PC-9 (cell line): ENCODE data around the gene STEAP1B. TPM values are rescaled to one million over a fixed set of nuclear protein-coding genes. Genes with fewer than 3 reads are reported as not detected.

Source experiments
- BruUV-seq: library from RNA; stranded (reverse); fragments of 400-500 nt; replicated peaks from 2 replicates; lab custom pipeline; 2021; lab: Mats Ljungman, UMichigan
- CTCF ChIA-PET: fragments of 300-600 bp; sonication (Branson Sonifier 250); formaldehyde crosslinking; loops from one replicate; lab custom pipeline; 2022; ENCODE audit warnings: antibody characterized with exemption; lab: Charles Lee
- POLR2A ChIA-PET: fragments of 300-600 bp; sonication (Branson Sonifier 250); formaldehyde crosslinking; loops from one replicate; lab custom pipeline; 2022; ENCODE audit warnings: antibody characterized with exemption; ENCODE audit not compliant: unreplicated experiment; lab: Charles Lee
- DNase-seq, 2 experiments: peaks; one replicate each; pipeline versions ENCODE4 v3.0.0 to v3.0.0-alpha.2; 2015 to 2022; ENCODE audit warnings: mixed read lengths in 1 of 2
- H2AFZ ChIP-seq: fragments of 200-600 bp; sonication (generic); 2 replicates; pipeline ENCODE4 v1.8.1; 2017; ENCODE audit warnings: antibody characterized with exemption
- H3F3A ChIP-seq: fragments of 200-600 bp; sonication (generic); 2 replicates; pipeline ENCODE4 v1.8.1; 2017; ENCODE audit warnings: antibody characterized with exemption, mild to moderate bottlenecking, low read depth; ENCODE audit not compliant: insufficient read depth
- H3K27ac ChIP-seq: fragments of 200-600 bp; sonication (generic); 2 replicates; pipeline ENCODE4 v1.6.1; 2016; ENCODE audit warnings: mixed run types
- H3K27me3 ChIP-seq: fragments of 200-600 bp; sonication (generic); 2 replicates; pipeline ENCODE4 v1.6.1; 2016; ENCODE audit warnings: low read depth, mixed run types; ENCODE audit not compliant: insufficient read depth
- H3K36me3 ChIP-seq: fragments of 200-600 bp; sonication (generic); 2 replicates; pipeline ENCODE4 v1.6.1; 2016; ENCODE audit warnings: low read depth, mixed run types
- H3K4me1 ChIP-seq: fragments of 200-600 bp; sonication (generic); replicated peaks from 2 replicates; pipeline ENCODE4 v1.6.1; 2016; ENCODE audit warnings: mixed run types; ENCODE audit not compliant: insufficient read depth
- H3K4me2 ChIP-seq: fragments of 200-600 bp; sonication (generic); 2 replicates; pipeline ENCODE4 v1.6.1; 2017; ENCODE audit warnings: mixed run types
- H3K4me3 ChIP-seq: fragments of 200-600 bp; sonication (generic); 2 replicates; pipeline ENCODE4 v1.6.1; 2016; ENCODE audit warnings: mixed run types
- H3K79me2 ChIP-seq: fragments of 200-600 bp; sonication (generic); 2 replicates; pipeline ENCODE4 v1.6.1; 2017; ENCODE audit warnings: low read depth, mixed run types
- H3K9me2 ChIP-seq: fragments of 200-600 bp; sonication (generic); 2 replicates; pipeline ENCODE4 v1.8.1; 2017; ENCODE audit warnings: mild to moderate bottlenecking; ENCODE audit not compliant: insufficient read depth
- H3K9me3 ChIP-seq: fragments of 200-600 bp; sonication (generic); 2 replicates; pipeline ENCODE4 v1.8.1; 2016; ENCODE audit warnings: low read depth; ENCODE audit not compliant: insufficient read depth
- H4K20me1 ChIP-seq: fragments of 200-600 bp; sonication (generic); 2 replicates; pipeline ENCODE4 v1.8.1; 2017; ENCODE audit not compliant: insufficient read depth
- EZH2 ChIP-seq: fragments of 200-600 bp; sonication (generic); IDR thresholded peaks from 2 replicates; pipeline ENCODE4 v1.8.0; 2017; ENCODE audit warnings: antibody characterized with exemption, low read depth
- intact Hi-C: fragments of 100-400 bp; cut with micrococcal nuclease; formaldehyde crosslinking; loops from one replicate; pipeline ENCODE4 v1.10.0; 2022; ENCODE audit not compliant: unreplicated experiment
- total RNA-seq: library from RNA; stranded (reverse); gene quantifications from 2 replicates; pipeline ENCODE4 v1.2.3, GENCODE V29; 2021
- TF ChIP-seq, protein P1 (sequence below): fragments of 200-600 bp; sonication (generic); conservative IDR thresholded peaks from 2 replicates; pipeline ENCODE4 v1.6.1; 2017; ENCODE audit warnings: mixed run types, antibody characterized with exemption, mild to moderate bottlenecking, moderate library complexity

The STEAP1B gene
- total RNA-seq, 1 experiment from 2014 or later: 0.35 TPM

DNA sequence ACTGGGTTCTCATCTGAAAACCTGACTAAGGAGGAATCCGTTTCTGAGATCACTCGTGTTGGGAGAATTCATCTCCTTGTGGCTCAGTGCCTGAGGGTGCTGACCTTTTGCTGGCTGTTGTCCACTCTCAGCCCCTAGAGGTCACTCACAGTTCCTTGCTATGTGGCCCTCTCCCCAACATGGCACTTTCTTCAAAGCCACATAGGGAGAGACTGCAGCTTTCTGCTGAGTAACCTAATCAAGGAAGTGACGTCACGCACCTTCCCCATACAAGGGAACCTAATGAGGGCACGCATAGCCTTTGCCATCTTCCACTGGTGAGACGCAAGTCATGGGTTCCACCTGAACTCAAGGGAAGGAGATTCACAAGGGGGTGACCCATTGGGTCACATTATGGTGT lies 23.2 kb downstream of the STEAP1B start:
- H3K4me2 ChIP-seq: no peak overlapping the region
- no peak overlapping the region for H3K4me3 ChIP-seq
- intact Hi-C loops: no loop called here
- BruUV-seq: no TSS peak
- no peak overlapping the region for H3K27ac ChIP-seq
- no peaks in the 10 kb centered on the region for H4K20me1 ChIP-seq
- no peaks in the 10 kb centered on the region for H3K9me2 ChIP-seq
- no peaks in the 10 kb centered on the region for H3K36me3 ChIP-seq
- no peak overlapping the region for H2AFZ ChIP-seq
- H3K4me1 ChIP-seq: no peaks in the 10 kb centered on the region
- H3K27me3 ChIP-seq: no peaks in the 10 kb centered on the region
- CTCF ChIA-PET: interaction anchor here (0.7 kb wide), 1 partner anchor 176 kb away, joined by 5 read pairs; no protein-coding TSS in a partner anchor
- H3K9me3 ChIP-seq: no peaks in the 10 kb centered on the region
- TF ChIP-seq, protein P1, sequence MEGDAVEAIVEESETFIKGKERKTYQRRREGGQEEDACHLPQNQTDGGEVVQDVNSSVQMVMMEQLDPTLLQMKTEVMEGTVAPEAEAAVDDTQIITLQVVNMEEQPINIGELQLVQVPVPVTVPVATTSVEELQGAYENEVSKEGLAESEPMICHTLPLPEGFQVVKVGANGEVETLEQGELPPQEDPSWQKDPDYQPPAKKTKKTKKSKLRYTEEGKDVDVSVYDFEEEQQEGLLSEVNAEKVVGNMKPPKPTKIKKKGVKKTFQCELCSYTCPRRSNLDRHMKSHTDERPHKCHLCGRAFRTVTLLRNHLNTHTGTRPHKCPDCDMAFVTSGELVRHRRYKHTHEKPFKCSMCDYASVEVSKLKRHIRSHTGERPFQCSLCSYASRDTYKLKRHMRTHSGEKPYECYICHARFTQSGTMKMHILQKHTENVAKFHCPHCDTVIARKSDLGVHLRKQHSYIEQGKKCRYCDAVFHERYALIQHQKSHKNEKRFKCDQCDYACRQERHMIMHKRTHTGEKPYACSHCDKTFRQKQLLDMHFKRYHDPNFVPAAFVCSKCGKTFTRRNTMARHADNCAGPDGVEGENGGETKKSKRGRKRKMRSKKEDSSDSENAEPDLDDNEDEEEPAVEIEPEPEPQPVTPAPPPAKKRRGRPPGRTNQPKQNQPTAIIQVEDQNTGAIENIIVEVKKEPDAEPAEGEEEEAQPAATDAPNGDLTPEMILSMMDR: no peak
- no peak for TF ChIP-seq EZH2
- no peak for DNase-seq
- POLR2A ChIA-PET: no interaction called here
- H3F3A ChIP-seq: no peaks in the 10 kb centered on the region
- no peaks in the 10 kb centered on the region for H3K79me2 ChIP-seq

- H4K20me1 ChIP-seq: no peaks in the 10 kb centered on the region
- H3F3A ChIP-seq: no peaks in the 10 kb centered on the region
- no peak overlapping the region for H3K4me3 ChIP-seq
- H3K36me3 ChIP-seq: no peaks in the 10 kb centered on the region
- BruUV-seq: no TSS peak
- H3K4me1 ChIP-seq: no peaks in the 10 kb centered on the region
- no peaks in the 10 kb centered on the region for H3K9me3 ChIP-seq
- CTCF ChIA-PET: no interaction called here
- intact Hi-C loops: no loop called here
- H3K27me3 ChIP-seq: no peaks in the 10 kb centered on the region
- H3K79me2 ChIP-seq: no peaks in the 10 kb centered on the region
- POLR2A ChIA-PET: interaction anchor here (0.7 kb wide), 1 partner anchor 15 kb away, joined by 3 read pairs; no protein-coding TSS in a partner anchor
- no peak overlapping the region for H3K27ac ChIP-seq
- DNase-seq: no peak
- H2AFZ ChIP-seq: 0 out of 2 replicates have a peak overlapping the region, but pooled peaks have one; percentile 3
- no peak overlapping the region for H3K4me2 ChIP-seq
- TF ChIP-seq EZH2: no peak
- TF ChIP-seq, protein P1: no peak
- no peaks in the 10 kb centered on the region for H3K9me2 ChIP-seq
Observed at GRCh38 chr7:22474645-22475044, 25.3 kb downstream of the STEAP1B start.

- no peak for TF ChIP-seq EZH2
- TF ChIP-seq, protein P1: no peak
- no peak overlapping the region for H3K4me3 ChIP-seq
- no peak overlapping the region for H3K27ac ChIP-seq
- H3K36me3 ChIP-seq: no peaks in the 10 kb centered on the region
- intact Hi-C loops: no loop called here
- DNase-seq: no peak
- H3F3A ChIP-seq: no peaks in the 10 kb centered on the region
- H2AFZ ChIP-seq: no peak overlapping the region
- H3K4me2 ChIP-seq: no peak overlapping the region
- H3K9me2 ChIP-seq: 0 out of 2 replicates have a peak, but pooled peaks cover 4% of the 10 kb centered on the region
- no peaks in the 10 kb centered on the region for H3K9me3 ChIP-seq
- ChIA-PET POLR2A (no interaction called here), CTCF (no interaction called here)
- H4K20me1 ChIP-seq: no peaks in the 10 kb centered on the region
- no TSS peak for BruUV-seq
- no peaks in the 10 kb centered on the region for H3K27me3 ChIP-seq
- H3K79me2 ChIP-seq: no peaks in the 10 kb centered on the region
- no peaks in the 10 kb centered on the region for H3K4me1 ChIP-seq
Observed at GRCh38 chr7:22470981-22471380, 29.0 kb downstream of the STEAP1B start.
